Aorta (tissue), 5 donors: Measurements from ENCODE around the gene SATB1. TPM values are rescaled to one million over a fixed set of nuclear protein-coding genes. Genes with fewer than 3 reads are reported as not detected.

Experiments used
- ATAC-seq: fragments of 200-7000 bp; cut with Tn5 transposase; one replicate; pipeline ENCODE4 v1.9.1; 2022; ENCODE audit warnings: moderate library complexity; ENCODE audit not compliant: low FRiP score
- DNase-seq, 2 donors: peaks; one replicate each; pipeline ENCODE4 v3.0.0-alpha.2; 2020
- H3K27ac ChIP-seq, 2 donors: one replicate each; pipeline ENCODE4 v1.5.1; 2013; ENCODE audit warnings: low read length in 2 of 2, mild to moderate bottlenecking in 2 of 2, moderate library complexity in 2 of 2, control low read depth in 1 of 2, inconsistent platforms in 1 of 2, low read depth in 1 of 2
- H3K27me3 ChIP-seq, 2 donors: one replicate each; pipeline ENCODE4 v1.6.1; 2013; ENCODE audit warnings: control low read depth in 1 of 2, low read length in 1 of 2, mild to moderate bottlenecking in 1 of 2, moderate library complexity in 1 of 2; ENCODE audit not compliant: insufficient read depth in 2 of 2, control insufficient read depth in 1 of 2
- H3K36me3 ChIP-seq, 2 donors: one replicate each; pipeline ENCODE4 v1.6.1; 2013; ENCODE audit warnings: control low read depth in 1 of 2, low read length in 1 of 2, mild to moderate bottlenecking in 1 of 2; ENCODE audit not compliant: insufficient read depth in 2 of 2, control insufficient read depth in 1 of 2
- H3K4me1 ChIP-seq, 2 donors: one replicate each; pipeline ENCODE4 v1.6.1; 2013; ENCODE audit warnings: low read length in 2 of 2, control low read depth in 1 of 2, mild to moderate bottlenecking in 1 of 2, moderate library complexity in 1 of 2; ENCODE audit not compliant: insufficient read depth in 2 of 2, control insufficient read depth in 1 of 2
- H3K4me3 ChIP-seq, 2 donors: one replicate each; pipeline ENCODE4 v1.5.1; 2013; ENCODE audit warnings: low read length in 2 of 2, control low read depth in 1 of 2, mild to moderate bottlenecking in 1 of 2
- H3K9me3 ChIP-seq: one replicate; pipeline ENCODE4 v1.6.1; 2013; ENCODE audit warnings: mild to moderate bottlenecking, low read length; ENCODE audit not compliant: control insufficient read depth
- WGBS, 2 donors: extraction: QIAGEN DNeasy Blood & Tissue Kit; methylation state at CpG; one replicate each; pipeline ENCODE4 v1.1.7; 2013; 5-methylcytosine and 5-hydroxymethylcytosine counted together
- intact Hi-C, 2 donors: fragments of 100-400 bp; cut with DNase I; formaldehyde crosslinking; loops; one replicate each; pipeline versions ENCODE4 v1.14.2 to v1.15.0; 2022
- polyA plus RNA-seq, 2 donors: library from polyadenylated mRNA; stranded (reverse); fragments of 200-250 nt; gene quantifications; one replicate each; pipeline ENCODE4 v1.2.3, GENCODE V29; 2013
- total RNA-seq, 2 donors: library from RNA; stranded (reverse); fragmentation: NEBNext Ultra II Directional; extraction: Animal tissue kit (Norgen Biotek cat#: 25700); gene quantifications; one replicate each; pipeline ENCODE4 v1.2.1, GENCODE V29; 2021
- donor health status: healthy with polysubstance abuse.
- donor health status: Bipolar disorder and iron deficiency.
- donor health status: DM: no; HTN: no; CAD: no.
- donor health status: DM: no; HTN: no; CAD: no.
- donor health status: DM: yes; HTN: yes; CAD: no.

The SATB1 gene
- total and polyA plus RNA-seq, 4 donors: 10.8 to 41.1 (median 27.1) TPM

DNA sequence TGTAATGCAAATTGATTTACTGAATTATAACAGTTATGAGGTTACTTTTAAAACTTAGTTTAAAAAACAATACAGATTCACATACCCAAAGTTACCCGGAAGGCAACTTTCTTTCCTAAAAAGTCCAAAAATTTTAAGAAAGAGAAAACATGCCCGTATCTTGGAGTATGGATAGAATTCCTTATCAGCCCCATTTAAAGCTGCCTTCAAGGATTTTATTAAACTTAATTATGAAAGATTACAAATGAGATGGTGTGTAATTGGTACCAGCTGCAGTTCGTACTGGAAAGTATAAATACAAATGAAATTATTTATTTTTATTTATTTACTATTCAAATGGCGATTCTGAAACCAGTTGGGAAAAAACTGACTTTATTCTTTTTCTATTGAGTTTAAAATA lies 39.4 kb downstream of the SATB1 start:
- intact Hi-C loops: no loop called here

DNA sequence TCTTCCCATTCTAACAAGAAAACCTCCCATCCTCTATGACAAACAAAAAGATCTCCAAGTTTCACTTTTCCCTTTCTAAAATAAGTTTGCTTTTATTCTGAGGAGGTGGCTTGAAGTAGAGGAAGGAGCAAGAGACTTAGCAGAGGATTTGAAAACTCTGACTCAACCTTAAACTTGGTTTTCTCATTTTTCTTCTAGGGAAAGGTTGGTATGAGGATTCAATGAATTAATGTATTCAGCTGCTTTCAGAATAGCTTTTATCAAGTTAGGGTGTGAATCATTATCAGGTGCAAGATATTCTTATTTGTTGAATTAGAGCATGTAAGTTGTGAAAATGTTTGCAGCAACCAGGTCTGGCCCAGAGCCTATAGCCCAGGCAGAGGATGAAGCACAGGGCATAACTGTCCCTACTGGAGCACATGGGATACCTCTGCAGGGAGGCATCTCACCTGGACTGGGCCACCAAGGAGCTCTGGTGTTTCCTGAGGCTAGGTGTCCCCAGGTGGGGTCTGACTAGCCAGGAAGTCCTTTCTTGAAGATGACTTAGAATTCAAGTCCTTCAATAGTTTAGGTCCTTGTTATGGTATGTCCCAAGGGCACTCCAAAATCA lies 42.3 kb downstream of the SATB1 start:
- Histone ChIP-seq H3K27me3 (no peaks in the 10 kb centered on the region), H3K36me3 (peaks cover 0 to 3% of the 10 kb centered on the region in 2 donors), H3K9me3 (no peaks in the 10 kb centered on the region), H3K4me1 (no peaks in the 10 kb centered on the region), H3K4me3 (no peak overlapping the region), H3K27ac (no peak overlapping the region)
- DNase-seq: no peak
- no peak for ATAC-seq
- intact Hi-C loops: no loop called here

More for the DNA sequence above, 39.4 kb downstream of the SATB1 start:
- WGBS, 2 donors: 84 to 95% methylated on average over 4 of the region's 4 CpGs
- ATAC-seq: no peak
- Histone ChIP-seq H3K27me3 (no peaks in the 10 kb centered on the region), H3K27ac (no peak overlapping the region), H3K4me3 (no peak overlapping the region), H3K36me3 (peaks cover 0 to 3% of the 10 kb centered on the region in 2 donors), H3K4me1 (no peaks in the 10 kb centered on the region), H3K9me3 (no peaks in the 10 kb centered on the region)
- no peak for DNase-seq

DNA sequence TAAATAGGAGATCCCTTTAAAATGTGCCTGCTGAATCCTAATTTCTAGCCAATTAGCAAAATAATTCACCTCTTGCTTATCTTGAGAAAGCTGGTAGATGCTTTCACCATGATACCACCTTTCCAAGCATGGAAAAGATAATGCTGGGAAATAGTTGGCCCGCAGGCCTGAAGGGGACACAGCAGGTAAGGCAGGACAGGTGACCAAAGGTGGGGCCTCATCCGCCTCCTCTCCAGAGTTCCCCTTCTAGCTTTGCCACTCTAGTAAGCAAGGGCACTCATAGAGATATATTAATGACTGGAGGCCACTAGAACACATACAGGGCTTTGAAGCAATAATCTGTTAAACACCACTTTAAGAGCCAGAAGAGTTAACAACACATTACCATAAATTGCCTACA lies 45.5 kb downstream of the SATB1 start:
- DNase-seq: no peak
- H3K36me3 ChIP-seq: no peaks in the 10 kb centered on the region
- 88 to 89% methylated on average over 2 of the region's 2 CpGs for WGBS, 2 donors
- no peaks in the 10 kb centered on the region for H3K9me3 ChIP-seq
- H3K27ac ChIP-seq: no peak overlapping the region
- no peaks in the 10 kb centered on the region for H3K27me3 ChIP-seq
- no peaks in the 10 kb centered on the region for H3K4me1 ChIP-seq
- ATAC-seq: no peak
- intact Hi-C loops: no loop called here
- no peak overlapping the region for H3K4me3 ChIP-seq

DNA sequence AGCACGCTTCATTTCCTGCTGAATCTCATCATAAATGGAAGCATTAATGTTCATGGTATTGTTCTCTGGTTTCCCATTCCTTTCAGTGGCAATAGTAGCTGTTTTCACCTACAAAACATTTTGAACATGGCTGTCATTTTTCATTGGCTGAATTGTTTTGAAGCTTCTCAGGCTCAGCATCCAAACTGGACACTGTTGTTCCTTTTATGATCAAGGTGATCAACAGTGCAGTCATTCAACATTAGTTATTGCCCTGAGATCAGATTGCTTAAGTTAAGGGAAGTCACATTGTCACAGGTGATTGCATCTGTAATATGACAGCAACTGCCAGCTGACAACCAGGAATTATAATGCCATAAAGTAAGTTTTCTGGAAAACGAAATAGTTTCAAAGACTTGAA lies 46.9 kb downstream of the SATB1 start:
- intact Hi-C loops: no loop called here
- H3K27ac ChIP-seq: no peak overlapping the region
- H3K36me3 ChIP-seq: no peaks in the 10 kb centered on the region
- no peaks in the 10 kb centered on the region for H3K4me1 ChIP-seq
- 91 to 92% methylated on average over 2 of the region's 2 CpGs for WGBS, 2 donors
- H3K27me3 ChIP-seq: no peaks in the 10 kb centered on the region
- no peak for ATAC-seq
- no peaks in the 10 kb centered on the region for H3K9me3 ChIP-seq
- DNase-seq: no peak
- no peak overlapping the region for H3K4me3 ChIP-seq

DNA sequence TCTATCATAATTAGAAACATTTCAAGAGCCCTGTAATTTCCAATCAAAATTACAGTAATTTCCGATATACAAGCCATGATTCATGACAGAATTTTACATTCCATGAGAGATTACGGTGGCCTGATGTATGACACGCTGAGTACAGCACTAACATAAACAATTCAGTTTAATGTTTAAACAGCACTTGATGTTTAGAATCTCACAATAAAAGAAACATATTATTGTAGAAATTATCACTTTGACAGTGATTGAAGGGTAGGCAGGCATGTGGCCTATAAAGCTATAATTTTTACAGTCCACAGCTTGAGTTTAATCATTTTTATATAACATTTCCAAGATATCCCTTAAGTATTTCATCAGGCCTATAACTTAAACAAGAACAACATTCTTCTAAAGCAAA lies 48.5 kb downstream of the SATB1 start:
- no peaks in the 10 kb centered on the region for H3K4me1 ChIP-seq
- DNase-seq: no peak
- H3K36me3 ChIP-seq: no peaks in the 10 kb centered on the region
- H3K27me3 ChIP-seq: no peaks in the 10 kb centered on the region
- intact Hi-C loops: no loop called here
- H3K4me3 ChIP-seq: no peak overlapping the region
- no peaks in the 10 kb centered on the region for H3K9me3 ChIP-seq
- H3K27ac ChIP-seq: no peak overlapping the region
- WGBS, 2 donors: 96% methylated on average over 3 of the region's 3 CpGs
- no peak for ATAC-seq

DNA sequence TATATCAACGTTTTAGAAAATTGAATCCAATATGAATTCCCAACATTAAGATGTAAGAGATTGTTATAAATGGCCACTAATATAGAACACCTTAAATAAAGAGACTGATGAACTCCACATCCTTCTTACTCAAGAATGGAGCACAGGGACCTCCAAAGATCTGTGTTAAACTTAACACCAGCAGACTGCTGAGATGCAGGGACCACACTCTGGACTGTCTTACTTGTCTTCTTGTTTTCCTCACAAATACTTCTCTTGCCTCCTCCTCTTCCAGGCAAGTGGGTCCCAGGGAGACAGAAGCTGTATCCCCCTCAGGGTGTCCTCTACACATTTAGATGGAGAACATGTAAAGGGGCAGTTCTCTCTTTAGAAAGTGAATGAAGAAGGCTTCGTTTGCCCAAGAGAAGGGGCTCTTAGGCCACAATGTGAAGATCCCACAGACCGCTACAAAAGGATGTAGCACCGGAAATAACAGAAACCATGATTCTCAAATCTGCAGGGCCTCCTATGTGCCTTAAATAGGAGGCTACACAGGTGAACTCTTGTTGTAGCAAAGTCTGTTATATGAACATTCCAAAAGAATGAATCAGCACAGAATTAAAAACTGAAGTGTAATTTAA lies 52.2 kb downstream of the SATB1 start:
- DNase-seq (no peak), ATAC-seq (no peak)
- Histone ChIP-seq H3K27ac (no peak overlapping the region), H3K36me3 (no peaks in the 10 kb centered on the region), H3K4me3 (no peak overlapping the region), H3K27me3 (no peaks in the 10 kb centered on the region), H3K4me1 (no peaks in the 10 kb centered on the region), H3K9me3 (no peaks in the 10 kb centered on the region)
- WGBS, 2 donors: 87 to 88% methylated on average over 4 of the region's 4 CpGs
- intact Hi-C loops: no loop called here

DNA sequence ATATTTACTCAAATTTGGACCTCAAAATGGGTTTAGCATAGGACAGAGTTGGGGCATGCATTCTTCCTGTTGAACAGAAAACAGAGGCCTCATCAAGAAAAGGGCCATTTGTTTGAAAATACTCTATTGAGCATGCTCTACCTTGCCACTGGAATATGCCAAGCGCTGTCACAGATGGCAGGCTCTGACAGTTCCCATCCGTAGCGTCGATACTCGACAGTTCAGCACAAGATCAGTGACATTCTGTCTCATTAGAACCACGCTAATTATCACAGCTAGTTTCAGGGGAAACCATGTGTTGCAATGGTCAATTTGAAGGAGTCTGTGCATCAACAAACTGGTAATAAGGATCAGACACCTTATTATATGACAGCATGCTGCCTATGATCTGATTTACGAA lies 54.5 kb downstream of the SATB1 start:
- Histone ChIP-seq H3K36me3 (no peaks in the 10 kb centered on the region), H3K4me1 (no peaks in the 10 kb centered on the region), H3K27ac (no peak overlapping the region), H3K9me3 (no peaks in the 10 kb centered on the region), H3K4me3 (no peak overlapping the region), H3K27me3 (no peaks in the 10 kb centered on the region)
- 97 to 98% methylated on average over 7 of the region's 7 CpGs for WGBS, 2 donors
- intact Hi-C loops: no loop called here
- DNase-seq: no peak
- ATAC-seq: no peak

DNA sequence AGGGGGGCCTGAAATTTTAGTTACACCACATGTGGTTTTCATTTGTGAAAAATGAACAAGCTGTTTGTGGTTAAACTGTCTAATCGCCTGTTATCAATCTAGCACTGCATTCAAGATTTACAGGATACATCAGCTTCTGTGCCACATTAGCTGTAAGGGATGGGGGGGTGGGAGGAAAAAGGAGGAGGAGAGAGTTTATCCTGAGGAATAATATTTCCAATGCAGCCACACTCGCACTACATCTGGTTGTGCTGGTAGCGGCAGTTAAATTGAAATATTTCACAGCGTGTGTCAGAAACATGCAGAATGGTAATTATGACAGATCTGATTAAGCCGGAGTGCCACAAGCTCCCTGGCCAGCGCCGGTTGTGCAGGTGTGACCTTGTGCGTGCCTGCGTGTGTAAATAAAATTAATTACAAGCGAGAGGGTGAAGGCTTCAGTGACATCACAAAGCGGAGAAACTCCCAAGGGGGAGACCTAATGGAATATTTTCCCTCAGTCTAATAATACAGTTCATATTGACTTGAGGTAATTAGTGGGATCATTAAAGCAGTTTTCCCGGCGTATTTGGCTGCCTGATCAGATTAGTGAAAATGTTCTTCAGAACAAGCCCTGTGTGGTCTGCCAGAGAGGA lies 55.5 kb downstream of the SATB1 start:
- ATAC-seq: no peak
- no peaks in the 10 kb centered on the region for H3K4me1 ChIP-seq
- 66 to 80% methylated on average over 13 of the region's 13 CpGs for WGBS, 2 donors
- H3K27me3 ChIP-seq: no peaks in the 10 kb centered on the region
- H3K9me3 ChIP-seq: no peaks in the 10 kb centered on the region
- H3K27ac ChIP-seq: no peak overlapping the region
- intact Hi-C loops: no loop called here
- H3K36me3 ChIP-seq: no peaks in the 10 kb centered on the region
- DNase-seq: peak in 1 of 2 donors; percentile 50
- H3K4me3 ChIP-seq: no peak overlapping the region

DNA sequence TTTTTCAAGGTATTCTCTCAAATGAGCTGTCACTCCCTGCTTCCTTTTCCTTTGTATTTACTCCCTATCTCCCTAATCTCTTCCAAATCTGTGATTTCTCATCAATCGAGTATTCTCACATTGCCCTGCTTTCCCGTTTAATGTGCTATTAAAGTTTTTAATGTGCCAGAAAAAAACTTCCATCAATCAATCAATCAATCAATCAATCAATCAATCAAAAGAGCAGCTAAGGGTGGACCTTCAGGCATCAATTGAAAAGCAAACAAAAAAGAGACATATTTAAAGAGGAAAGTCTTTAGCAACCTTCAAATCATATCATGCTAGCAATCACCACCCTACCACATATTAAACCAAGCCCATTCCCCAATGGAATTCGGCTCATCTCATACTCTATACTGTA lies 58.9 kb downstream of the SATB1 start:
- DNase-seq (no peak), ATAC-seq (no peak)
- no peaks in the 10 kb centered on the region for H3K9me3 ChIP-seq
- H3K4me1 ChIP-seq: no peaks in the 10 kb centered on the region
- 94 to 95% methylated on average over 3 of the region's 3 CpGs for WGBS, 2 donors
- H3K27ac ChIP-seq: no peak overlapping the region
- H3K36me3 ChIP-seq: no peaks in the 10 kb centered on the region
- no peak overlapping the region for H3K4me3 ChIP-seq
- no peaks in the 10 kb centered on the region for H3K27me3 ChIP-seq
- intact Hi-C loops: no loop called here
